ENCODE measurements around the gene OS9. TPM values are rescaled to one million over a fixed set of nuclear protein-coding genes. Genes with fewer than 3 reads are reported as not detected.

Gene OS9
- total RNA-seq, 2 experiments from 2014 or later = 82.6 to 112 TPM

DNA sequence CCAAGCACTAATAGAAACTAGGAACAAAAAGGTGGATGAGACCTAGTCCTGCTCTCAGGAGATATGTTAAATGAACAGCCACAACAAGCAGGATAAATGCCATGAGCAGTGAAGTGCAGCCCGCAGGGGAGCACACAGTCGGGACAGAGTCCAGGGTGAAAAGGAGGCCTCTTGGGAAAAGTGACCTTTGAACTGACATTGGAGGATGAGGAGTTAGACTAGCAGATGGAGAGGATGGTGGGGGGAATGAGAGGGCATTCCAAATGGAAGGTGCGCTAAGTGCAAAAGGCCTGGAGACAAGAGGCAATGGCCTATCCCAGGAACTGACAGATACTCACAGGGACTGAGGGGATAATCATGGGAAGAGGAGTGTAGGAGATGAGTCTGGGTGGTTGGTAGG lies 4.5 kb downstream of the OS9 start:
- no peak for DNase-seq (ENCODE audit: low spot score)
- Histone ChIP-seq H3K4me2 (ENCODE audit: low read length) (no peak overlapping the region), H3K9me3 (ENCODE audit: low read length) (peaks cover 6% of the 10 kb centered on the region; the same call in 1 of the 2 replicates), H3K79me2 (ENCODE audit: insufficient read depth, low read depth, low read length) (peaks cover 9% of the 10 kb centered on the region; the same call in 1 of the 2 replicates), H3K27ac (ENCODE audit: low read depth, low read length, poor library complexity, severe bottlenecking) (no peak overlapping the region), H3K4me3 (ENCODE audit: low read depth, low read length, poor library complexity, severe bottlenecking) (no peak overlapping the region), H3K4me1 (ENCODE audit: insufficient read depth, low read length, poor library complexity, severe bottlenecking) (peaks cover 19% of the 10 kb centered on the region), H3K9me2 (ENCODE audit: insufficient read depth, low read length) (no peaks in the 10 kb centered on the region), H3K36me3 (ENCODE audit: insufficient read depth, low read length) (peaks cover 51% of the 10 kb centered on the region), H2AFZ (ENCODE audit: low read length) (no peak overlapping the region), H4K20me1 (ENCODE audit: insufficient read depth, low read length) (no peaks in the 10 kb centered on the region)
- POLR2A ChIA-PET = interaction anchor here (0.7 to 0.9 kb wide), 2 partner anchors 19 to 1203 kb away, joined by 3 to 5 read pairs; no protein-coding TSS in a partner anchor
- TF ChIP-seq, protein P1, sequence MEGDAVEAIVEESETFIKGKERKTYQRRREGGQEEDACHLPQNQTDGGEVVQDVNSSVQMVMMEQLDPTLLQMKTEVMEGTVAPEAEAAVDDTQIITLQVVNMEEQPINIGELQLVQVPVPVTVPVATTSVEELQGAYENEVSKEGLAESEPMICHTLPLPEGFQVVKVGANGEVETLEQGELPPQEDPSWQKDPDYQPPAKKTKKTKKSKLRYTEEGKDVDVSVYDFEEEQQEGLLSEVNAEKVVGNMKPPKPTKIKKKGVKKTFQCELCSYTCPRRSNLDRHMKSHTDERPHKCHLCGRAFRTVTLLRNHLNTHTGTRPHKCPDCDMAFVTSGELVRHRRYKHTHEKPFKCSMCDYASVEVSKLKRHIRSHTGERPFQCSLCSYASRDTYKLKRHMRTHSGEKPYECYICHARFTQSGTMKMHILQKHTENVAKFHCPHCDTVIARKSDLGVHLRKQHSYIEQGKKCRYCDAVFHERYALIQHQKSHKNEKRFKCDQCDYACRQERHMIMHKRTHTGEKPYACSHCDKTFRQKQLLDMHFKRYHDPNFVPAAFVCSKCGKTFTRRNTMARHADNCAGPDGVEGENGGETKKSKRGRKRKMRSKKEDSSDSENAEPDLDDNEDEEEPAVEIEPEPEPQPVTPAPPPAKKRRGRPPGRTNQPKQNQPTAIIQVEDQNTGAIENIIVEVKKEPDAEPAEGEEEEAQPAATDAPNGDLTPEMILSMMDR (conservative IDR thresholded peaks at IDR 0.05; ENCODE audit: low read length) = no peak
- TF ChIP-seq EZH2phosphoT487 (IDR thresholded peaks at IDR 0.05; ENCODE audit: borderline replicate concordance, low read depth, low read length) = no peak
- intact Hi-C loops (cut with micrococcal nuclease; ENCODE audit: unreplicated experiment) = no loop called here
- CTCF ChIA-PET (ENCODE audit: unreplicated experiment) = no interaction called here
- BruUV-seq (replicated peaks) = no TSS peak

DNA sequence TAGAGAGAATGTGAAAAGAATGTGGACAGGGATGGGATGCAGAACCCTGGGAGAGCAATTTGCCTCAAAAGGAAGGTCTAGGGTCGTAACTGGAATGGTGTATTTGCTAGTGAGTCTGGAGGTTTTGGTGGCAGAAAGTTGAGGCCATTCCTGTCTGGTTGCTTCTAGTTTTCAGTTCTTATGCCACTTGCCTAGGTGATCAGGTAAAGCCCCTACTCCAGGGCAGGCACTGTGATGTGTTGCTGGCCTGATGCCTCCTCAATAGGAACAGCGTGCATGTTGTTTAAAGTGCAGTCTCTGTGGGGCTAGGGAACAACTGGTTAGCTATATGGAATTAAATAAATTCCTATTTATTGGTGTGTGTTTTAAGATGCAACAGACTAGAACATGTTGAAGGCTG lies 6.4 kb downstream of the OS9 start:
- BruUV-seq (replicated peaks) = no TSS peak
- H3K27ac ChIP-seq (ENCODE audit: low read depth, low read length, poor library complexity, severe bottlenecking) = peak overlapping the region; percentile 3
- peaks cover under 1% of the 10 kb centered on the region; the same call in 1 of the 2 replicates for H3K79me2 ChIP-seq (ENCODE audit: insufficient read depth, low read depth, low read length)
- H4K20me1 ChIP-seq (ENCODE audit: insufficient read depth, low read length) = no peaks in the 10 kb centered on the region
- H3K9me3 ChIP-seq (ENCODE audit: low read length) = peaks cover 17% of the 10 kb centered on the region
- H3K36me3 ChIP-seq (ENCODE audit: insufficient read depth, low read length) = peaks cover 70% of the 10 kb centered on the region
- TF ChIP-seq, protein P1 (conservative IDR thresholded peaks at IDR 0.05; ENCODE audit: low read length) = no peak
- TF ChIP-seq EZH2phosphoT487 (IDR thresholded peaks at IDR 0.05; ENCODE audit: borderline replicate concordance, low read depth, low read length) = no peak
- H3K4me2 ChIP-seq (ENCODE audit: low read length) = no peak overlapping the region
- H3K4me1 ChIP-seq (ENCODE audit: insufficient read depth, low read length, poor library complexity, severe bottlenecking) = peaks cover 11% of the 10 kb centered on the region
- CTCF ChIA-PET (ENCODE audit: unreplicated experiment) = no interaction called here
- POLR2A ChIA-PET = interaction anchor here (0.8 kb wide), 1 partner anchor 213 kb away, joined by 8 read pairs; no protein-coding TSS in a partner anchor
- no peak overlapping the region for H2AFZ ChIP-seq (ENCODE audit: low read length)
- intact Hi-C loops (cut with micrococcal nuclease; ENCODE audit: unreplicated experiment) = no loop called here
- no peak for DNase-seq (ENCODE audit: low spot score)
- no peak overlapping the region for H3K4me3 ChIP-seq (ENCODE audit: low read depth, low read length, poor library complexity, severe bottlenecking)
- no peaks in the 10 kb centered on the region for H3K9me2 ChIP-seq (ENCODE audit: insufficient read depth, low read length)

DNA sequence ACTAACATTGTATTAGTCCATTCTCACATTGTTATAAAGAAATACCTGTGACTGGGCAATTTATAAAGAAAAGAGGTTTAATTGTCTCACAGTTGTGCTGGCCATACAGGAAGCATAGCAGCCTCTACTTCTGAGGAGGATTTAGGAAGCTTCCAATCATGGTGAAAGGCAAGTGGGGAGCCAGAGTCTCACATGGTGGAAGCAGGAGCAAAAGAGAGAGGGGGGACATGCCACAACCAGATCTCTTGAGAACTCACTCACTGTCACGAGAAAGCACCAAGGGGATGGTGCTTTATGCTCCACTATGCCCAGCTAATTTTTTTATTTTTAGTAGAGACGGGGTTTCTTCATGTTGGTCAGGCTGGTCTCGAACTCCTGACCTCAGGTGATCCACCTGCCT lies 13.3 kb downstream of the OS9 start:
- H3K4me2 ChIP-seq (ENCODE audit: low read length) = no peak overlapping the region
- POLR2A ChIA-PET = interaction anchor here (0.7 kb wide), 1 partner anchor 27 kb away, joined by 5 read pairs; no protein-coding TSS in a partner anchor
- no peak overlapping the region for H3K27ac ChIP-seq (ENCODE audit: low read depth, low read length, poor library complexity, severe bottlenecking)
- H3K36me3 ChIP-seq (ENCODE audit: insufficient read depth, low read length) = peaks cover 63% of the 10 kb centered on the region
- H2AFZ ChIP-seq (ENCODE audit: low read length) = no peak overlapping the region
- no peak for DNase-seq (ENCODE audit: low spot score)
- peaks cover 17% of the 10 kb centered on the region for H3K9me3 ChIP-seq (ENCODE audit: low read length)
- no peak overlapping the region for H3K4me3 ChIP-seq (ENCODE audit: low read depth, low read length, poor library complexity, severe bottlenecking)
- no peaks in the 10 kb centered on the region for H3K79me2 ChIP-seq (ENCODE audit: insufficient read depth, low read depth, low read length)
- no peak for TF ChIP-seq EZH2phosphoT487 (IDR thresholded peaks at IDR 0.05; ENCODE audit: borderline replicate concordance, low read depth, low read length)
- TF ChIP-seq, protein P1 (conservative IDR thresholded peaks at IDR 0.05; ENCODE audit: low read length) = no peak
- intact Hi-C loops (cut with micrococcal nuclease; ENCODE audit: unreplicated experiment) = no loop called here
- no TSS peak for BruUV-seq (replicated peaks)
- H3K4me1 ChIP-seq (ENCODE audit: insufficient read depth, low read length, poor library complexity, severe bottlenecking) = peaks cover 7% of the 10 kb centered on the region
- no peaks in the 10 kb centered on the region for H3K9me2 ChIP-seq (ENCODE audit: insufficient read depth, low read length)
- CTCF ChIA-PET (ENCODE audit: unreplicated experiment) = no interaction called here
- no peaks in the 10 kb centered on the region for H4K20me1 ChIP-seq (ENCODE audit: insufficient read depth, low read length)

Measured in OCI-LY7 (cell line).